Activated CD4-positive, alpha-beta T cell treated with anti-CD3 and anti-CD28 coated beads, Interleukin-2, amount 50 U/mL, for 24 hours (primary cell): ENCODE data around the gene TEX29.

ENCODE experiments used
- DNase-seq, 2 donors: peaks; one replicate each; pipeline ENCODE4 v3.0.0-alpha.2; 2020; ENCODE audit warnings: low read depth in 1 of 2, low spot score in 1 of 2

Gene TEX29

DNA sequence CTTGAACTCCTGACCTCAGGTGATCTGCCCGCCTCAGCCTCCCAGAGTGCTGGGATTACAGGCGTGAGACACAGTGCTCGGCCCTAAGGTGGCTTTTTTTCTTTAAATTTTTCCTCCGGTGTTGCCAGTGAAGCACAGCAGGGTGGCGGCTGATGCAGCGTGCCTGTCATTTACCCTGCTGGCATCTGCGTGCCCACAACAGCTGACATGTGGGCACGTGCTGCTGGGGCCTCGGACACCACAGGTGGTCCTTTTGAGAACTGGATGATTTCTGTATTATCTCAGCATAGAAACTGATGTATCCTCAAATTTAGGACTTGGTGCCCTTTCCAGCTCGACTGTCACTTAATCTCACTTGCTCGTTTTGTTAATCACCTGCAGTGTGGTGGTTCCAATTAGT is 31.2 kb upstream of the TEX29 start:
- no peak for DNase-seq

DNA sequence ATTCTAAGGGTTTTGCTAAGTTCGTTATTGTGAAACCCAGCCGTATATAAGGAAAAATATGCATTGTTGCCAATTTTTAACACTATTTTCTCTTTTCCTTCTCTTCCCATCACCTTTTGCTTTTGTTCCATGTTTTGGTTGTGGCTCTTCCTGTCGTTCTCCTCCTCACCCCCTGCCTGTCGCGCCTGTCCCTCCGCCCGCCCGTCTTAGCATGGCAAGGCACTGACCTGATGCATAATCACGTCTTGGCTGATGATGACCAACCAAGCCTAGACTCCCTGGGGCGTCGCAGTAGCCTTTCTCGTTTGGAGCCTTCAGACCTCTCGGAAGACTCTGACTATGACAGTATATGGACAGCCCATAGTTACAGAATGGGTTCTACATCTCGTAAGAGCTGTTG is 28.5 kb upstream of the TEX29 start:
- DNase-seq: no peak

DNA sequence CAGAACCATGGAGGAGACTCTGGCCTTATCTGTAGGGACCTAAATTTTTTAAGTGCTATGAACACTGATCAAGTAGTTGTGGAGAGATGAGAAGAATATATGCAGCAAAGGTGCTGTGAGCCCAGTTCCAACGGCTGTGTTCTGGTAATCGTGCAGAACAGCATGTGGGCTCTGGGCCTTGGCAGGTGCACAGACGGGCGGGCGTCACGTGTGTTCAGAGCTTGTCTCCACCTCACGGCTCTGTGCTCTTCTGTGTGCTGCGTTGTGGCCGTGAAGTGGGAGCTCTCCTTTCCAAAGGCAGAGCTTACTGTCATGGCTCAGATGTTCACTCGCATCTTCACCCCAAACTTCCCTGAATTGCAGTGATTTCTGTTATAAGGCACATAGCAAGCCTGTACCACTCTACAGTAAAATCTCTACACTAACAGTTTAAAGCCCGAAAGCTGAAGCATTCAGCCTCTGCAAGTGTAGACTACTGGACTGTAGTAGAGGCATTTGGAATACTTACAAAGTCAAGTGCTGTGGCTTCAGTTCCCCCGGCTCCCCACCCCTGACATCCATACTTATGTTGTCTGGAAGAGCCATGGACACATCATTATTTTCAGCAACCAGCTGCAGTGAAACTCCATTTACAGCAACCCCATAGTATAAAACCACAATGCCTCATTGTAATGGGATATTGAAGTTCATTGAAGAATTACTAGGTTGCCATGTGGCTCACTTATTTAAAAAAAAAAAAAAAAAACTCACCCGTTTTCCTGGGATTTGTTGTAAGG is 27.5 kb upstream of the TEX29 start:
- DNase-seq: no peak

DNA sequence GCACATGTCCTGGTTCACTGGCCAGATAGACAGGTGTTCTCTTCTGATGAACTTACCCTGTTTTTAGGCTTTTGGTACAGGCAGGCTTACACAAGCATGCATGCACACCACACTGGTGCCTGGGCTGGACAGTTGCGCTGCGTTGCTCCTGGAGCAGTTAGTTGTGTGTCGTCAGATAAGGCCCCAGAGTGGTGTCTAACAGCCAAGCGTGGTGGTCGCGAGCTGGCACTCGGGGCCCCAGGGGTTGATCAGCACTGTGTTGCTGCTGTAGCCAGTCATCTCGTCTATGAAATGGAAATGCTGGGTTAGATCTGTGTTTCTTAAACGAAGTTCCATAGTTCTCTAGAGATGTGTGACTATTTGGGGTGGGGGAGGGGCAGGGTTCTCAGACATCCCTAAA is 24.6 kb upstream of the TEX29 start:
- DNase-seq: no peak

DNA sequence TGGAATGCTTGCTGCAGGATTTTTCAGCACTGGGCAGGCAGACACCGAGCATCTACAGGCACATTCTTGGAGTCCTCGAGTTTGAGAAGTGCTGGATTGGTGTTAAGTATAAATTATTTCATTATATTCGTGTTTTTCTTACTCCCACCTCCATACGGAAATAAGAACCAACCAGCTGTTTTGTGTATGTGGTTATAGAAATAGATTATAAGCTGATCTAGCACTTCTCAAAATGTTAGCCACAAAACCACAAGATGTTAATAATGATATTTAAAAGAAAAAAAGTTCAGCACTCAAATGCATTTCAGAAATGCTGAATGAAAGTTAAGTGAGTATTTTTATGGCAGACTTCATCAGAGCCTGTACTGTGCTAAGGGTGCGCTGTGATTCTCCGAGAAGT is 24.0 kb upstream of the TEX29 start:
- no peak for DNase-seq

DNA sequence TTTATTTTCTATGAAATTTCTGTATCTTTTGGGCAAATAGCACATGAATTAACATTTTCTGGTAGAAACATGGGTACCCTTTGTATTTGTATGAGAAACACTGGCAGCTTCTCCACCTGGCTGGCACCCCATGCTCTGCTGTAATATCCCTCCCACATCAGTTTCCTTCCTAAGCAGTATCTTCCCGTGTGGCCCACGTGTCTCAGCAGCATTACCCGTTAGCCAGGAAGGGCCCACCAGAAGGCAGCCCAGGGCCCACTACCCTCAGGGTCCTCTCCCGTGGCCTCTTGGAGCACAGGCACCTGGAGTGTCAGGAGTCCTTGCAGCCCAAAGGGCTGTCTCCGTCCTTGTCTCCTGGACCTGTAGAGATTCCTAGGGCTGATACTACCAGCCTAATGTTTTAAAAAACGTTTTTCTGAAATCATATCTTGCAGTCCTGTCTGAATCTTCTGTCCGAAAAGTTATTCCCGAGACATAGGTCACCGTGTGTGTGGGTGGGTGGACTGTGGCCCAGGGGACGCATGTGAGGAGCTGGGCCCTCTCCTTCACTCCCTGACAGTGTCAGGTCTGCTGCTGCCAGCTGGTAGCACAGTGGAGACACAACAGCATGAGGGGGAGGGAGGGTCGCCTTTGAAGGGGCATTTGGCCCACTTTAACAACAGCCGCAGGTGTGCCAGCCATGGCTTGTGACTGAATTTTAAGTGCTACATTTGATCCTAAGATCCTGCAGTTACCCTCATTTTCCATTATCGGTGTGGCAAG is 22.0 kb upstream of the TEX29 start:
- DNase-seq: no peak

DNA sequence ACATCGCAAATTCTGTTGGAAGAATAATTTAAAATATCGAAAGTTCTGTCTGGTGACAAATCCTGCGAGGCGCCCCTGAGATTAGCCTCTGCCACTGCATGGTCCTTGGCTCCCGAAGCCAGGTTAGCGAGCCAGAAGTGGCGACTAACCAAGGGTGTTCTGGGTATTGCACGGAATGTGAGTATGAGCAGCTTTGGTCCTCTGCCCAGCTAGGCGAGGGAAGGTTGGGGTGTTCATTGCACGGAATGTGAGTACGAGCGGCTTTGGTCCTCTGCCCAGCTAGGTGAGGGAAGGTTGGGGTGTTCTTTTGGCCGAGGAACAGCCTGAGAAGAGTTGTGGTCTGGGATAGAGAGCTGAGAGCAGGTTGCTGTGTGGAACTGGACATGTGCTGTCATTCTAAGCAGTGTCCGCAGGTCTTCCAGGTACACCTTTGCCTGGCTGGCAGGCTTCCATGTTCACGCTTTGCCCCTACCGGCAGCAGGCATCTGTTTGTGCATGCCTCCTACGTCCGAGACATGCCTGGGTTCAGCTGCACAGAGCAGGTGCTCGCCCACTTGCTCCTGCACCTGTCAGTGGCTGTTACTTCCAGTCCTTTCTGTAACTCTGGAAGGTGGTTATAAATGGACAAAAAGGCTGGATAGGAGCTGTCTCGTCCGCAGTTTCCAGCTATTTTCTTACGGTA is 18.3 kb upstream of the TEX29 start:
- no peak for DNase-seq

DNA sequence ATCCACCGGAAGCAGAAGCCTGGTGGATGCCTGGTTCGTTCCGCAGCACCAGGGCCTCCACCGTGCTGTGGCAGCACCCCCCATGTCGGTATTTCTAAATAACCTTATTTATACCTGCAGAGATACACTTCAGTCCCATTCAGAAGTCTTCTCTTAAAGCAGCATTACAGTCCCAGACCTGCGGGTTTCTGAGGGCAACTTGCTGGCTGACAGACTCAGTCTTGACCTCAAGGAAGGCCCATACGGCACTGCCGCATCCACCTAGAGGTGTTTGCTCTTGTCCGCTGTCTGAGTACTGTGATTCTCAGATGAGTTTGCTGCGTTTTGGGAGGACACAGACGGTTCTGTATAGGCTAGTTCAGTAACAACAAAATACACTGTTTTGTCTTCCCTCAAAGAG is 16.9 kb upstream of the TEX29 start:
- no peak for DNase-seq

DNA sequence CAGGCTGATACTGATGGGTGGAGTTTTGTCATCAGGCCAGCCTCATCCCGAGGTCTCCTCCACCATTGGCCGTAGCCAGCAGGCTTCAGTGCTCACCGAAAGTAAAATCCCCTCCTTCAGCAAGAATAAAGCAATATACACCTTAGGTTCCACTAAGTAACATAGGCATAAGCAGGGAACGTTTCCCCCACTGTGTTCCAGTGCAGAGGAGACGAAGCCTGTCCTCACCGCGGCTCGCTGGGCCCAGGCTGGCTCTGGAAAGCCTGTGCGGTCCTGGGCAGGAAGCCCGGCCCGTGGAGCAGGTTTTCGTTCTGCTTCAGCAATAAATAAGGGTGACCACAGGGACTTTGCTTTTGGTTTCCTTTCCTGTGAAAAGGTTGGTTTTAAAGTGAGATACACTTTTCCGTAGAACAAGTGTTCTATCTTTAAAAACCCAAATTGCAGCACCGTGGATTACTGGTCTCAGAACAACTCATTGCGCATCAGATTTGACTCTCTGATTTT is 16.3 kb upstream of the TEX29 start:
- DNase-seq: no peak

DNA sequence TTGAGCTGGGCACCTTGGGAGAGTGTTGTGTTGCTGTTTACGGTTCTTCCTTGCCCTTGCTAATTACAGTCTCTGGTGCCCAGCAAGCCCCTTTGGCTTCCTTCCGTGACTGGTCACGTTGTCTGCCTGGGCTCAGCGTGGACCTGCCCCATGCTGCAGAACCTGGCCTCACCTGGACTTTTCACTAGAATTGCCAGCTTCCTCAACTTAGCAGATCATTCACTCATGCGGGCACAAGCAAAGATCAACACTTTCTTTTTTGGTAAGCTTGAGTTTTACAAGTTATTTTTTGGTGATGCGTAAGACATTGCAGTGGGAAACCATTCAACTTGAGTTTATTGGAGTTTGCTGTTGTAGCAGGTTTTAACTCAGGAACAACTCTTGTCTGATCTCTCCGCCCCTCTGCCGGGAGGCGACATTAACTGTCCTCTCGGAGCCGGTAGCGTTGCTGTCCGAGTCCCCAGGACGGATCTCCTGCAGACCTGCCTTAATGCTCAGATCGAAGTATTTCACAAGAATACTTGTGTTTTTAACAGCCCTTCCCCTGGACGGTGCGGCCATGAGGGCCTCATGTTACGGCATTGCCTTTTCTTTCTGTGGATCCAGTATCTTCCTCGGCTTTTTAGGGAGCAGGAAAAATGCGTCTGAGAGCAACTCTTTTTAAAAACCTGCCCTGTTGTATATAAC is 15.7 kb upstream of the TEX29 start:
- no peak for DNase-seq

DNA sequence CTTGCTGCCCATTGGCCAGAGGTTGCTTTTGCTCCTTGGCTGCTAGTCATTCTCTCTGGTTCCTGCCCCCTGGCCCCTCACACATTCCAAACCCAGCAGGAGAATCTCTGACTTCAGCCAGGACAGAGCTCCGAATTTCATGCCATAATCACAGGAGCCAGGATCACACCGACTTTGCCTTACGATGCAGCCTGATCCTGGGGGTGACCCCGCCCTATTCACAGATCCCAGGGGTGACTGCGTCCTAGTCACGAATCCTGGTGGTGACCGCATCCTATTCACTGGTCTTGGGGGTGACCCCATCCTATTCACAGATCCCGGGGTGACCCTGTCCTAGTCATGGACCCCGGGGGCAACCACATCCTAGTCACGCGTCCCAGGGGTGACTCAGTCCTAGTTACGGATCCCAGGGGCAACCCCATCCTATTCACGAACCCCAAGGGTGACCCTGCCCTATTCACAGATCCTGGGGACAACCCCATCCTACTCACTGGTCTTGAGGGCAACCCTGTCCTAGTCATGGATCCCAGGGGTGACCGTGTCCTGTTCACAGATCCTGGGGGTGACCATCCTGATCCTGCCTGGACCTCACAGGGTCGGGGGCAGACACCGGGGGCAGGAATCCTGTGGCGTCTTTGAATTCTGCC is 7.4 kb upstream of the TEX29 start:
- DNase-seq: no peak

DNA sequence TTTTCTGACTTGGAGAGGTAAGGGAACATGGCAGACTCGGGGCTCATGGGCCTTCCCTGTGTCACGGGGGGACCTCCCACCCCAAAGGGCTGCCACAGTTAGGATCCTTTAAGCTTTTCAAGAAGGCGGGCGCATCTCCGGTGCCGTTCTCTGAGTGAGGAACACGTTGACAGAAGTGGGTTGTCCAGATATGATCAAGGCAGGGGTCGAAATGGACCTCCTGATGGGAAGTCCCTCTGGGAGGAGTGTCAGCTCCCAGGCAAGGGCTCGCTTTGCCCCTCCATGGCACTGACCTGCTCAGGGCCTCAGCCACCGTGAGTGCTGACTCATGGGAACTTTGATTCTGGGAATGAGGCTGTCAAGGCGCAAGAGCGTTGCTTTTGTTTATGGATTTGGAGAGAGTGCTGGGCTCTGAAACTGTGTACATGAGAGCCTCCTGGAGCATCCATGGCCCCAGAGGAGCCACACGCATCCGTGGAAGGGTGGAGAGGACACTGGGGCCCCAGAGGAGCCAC is 6.5 kb upstream of the TEX29 start:
- no peak for DNase-seq

DNA sequence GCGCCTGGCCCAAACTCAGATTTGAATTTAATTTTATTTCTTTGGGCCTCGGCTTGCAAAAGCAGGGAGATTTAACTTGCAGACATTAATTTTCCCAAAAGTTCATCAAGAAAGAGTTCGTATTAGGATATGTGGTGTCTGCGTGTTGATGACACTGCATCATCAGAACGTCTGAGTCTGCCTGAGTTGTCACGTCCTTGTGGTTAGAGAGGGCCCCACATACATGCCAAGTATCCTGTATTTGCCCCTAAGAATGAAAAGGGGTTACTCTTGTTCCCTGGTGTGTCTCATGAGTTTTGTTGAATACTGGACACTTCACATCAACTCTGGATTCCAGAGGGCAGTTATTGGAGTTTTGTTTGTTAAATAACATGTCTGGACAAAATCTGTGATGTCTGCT is 5.6 kb upstream of the TEX29 start:
- DNase-seq: no peak

DNA sequence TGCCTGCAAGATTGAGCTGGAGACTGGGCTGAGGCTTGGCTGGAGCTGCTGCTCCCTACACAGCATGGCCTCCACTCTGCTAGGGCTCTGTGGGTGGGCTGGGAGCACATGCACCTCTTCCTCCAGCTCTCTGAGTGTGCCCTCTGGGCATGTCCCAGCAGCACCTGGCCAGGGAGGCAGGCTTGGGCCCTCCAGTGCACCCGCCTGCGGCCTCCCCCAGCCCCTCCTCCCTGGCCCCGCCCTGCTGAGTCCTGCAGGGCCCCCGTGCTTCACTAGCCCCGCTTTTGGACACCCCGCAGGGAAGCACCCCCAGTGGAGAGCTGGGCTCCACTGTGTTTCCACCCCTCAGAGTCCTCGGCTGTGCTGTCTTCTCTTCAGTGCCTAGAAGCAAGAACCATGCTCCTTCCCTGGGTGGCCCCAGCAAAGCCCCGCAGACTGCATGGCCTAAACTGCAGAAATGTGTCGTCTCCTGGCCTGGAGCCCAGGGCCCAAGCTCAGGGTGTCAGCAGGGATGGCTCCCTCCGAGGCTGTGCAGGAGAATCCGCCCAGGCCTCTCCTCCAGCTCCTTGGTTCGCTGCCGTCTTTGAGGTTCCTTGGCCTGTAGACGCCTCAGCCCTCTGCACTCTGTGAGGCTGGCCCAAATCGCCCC is 5.0 kb upstream of the TEX29 start:
- no peak for DNase-seq

DNA sequence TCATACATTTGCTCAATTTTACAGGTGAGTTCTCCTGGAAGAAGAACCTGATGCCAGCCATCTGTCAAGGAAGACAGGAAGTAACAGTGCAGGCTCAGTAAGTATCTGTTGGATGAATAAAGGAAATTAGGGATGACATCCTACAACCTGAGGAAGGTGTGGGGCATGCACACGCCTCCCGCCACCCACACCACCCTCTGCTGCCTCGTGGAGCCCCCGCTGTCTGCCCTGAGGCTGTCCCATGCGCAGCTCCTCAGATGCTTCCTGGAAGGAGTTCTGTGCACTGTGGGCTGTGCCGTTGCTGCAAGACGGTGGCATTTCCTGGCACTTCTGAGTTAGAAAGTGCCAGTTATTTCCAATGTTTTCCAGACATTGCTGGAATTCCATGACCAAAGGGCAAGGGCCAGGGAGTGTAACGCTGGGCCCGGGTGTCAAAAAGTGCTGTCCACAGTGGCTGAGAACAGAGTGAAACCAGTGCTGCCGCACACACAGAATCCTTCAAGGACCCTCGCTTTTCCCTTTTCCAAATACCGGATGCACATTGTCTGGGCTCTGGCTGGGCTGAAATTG is 4.2 kb upstream of the TEX29 start:
- no peak for DNase-seq

DNA sequence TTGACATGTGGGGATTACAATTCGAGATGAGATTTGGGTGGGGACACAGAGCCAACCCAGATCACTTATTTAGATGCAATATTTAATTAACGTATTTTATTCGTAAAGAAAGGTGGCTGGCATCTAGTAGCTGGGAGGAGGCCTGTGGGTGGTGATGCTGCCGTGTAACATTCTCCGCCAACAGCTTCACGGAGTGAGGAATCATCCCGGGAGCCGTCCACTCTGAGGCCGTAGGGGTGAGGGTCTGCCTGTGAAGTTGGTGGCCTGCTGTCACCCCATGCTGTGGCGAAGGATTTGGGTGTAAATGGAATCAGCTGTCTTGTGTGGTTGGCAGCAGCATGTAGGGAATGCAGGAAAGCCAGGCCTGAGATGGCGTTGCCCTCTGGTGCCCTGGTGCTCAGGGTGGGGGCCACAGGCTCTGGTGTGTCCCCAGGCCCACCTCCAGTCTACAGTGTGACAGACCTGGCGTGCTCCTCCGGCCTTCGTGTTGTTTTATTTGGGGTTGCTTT is 3.3 kb upstream of the TEX29 start:
- no peak for DNase-seq

DNA sequence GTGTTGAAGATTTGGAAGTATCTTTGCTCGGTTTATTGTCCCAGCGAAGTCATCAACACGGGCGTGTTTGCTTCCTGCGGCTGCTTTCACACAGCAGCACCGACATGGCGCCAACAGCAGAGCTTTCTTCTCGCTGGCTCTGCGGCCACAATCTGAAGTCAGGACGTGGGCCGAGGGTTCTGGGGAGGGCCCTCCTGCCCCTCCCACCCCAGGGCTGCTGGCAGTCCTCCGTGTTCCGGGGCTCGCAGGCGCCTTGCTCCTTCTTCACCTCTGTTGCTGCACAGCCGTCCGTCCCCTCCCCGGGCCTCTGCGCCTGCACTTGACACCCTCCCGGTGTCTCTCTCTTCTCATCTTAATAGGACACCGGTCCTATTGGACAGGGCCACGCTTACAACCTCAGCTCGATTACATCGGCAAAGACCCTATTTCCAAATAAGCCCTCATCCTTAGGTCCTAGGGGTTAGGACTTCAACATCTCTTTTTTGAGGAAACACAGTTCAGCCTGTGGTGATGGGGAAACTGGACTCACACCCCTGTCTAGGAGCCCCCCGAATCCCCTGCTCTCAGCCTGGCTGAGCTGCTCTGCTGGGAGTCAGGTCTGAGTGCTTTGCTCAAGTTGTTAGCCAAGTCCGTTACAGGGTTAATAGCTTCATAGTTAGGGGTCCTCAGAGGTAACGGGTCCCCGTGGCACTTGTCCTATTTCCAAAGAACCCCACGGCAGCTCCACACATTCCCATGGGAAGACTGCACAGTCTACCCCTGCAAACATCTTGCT is 2.7 kb upstream of the TEX29 start:
- no peak for DNase-seq

DNA sequence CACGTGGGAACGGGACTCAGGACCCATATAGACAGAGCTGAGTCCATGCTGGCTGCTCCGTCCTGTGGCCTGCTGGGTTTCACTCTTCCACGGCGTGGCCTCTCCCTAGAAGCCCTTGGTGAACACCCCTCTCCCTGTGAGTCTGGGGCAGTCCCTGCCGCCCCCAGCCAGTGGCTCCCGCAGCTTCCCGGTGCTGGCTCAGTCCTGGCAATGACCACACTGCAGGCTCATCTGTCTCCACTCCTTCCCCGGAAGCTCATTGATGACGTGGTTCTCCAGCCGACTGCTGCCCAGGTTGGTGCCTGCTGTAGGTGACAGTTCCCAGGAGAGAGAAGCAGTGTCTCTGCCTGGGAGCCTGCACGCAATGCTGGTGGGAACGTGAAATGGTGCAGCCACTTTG is 2.1 kb upstream of the TEX29 start:
- DNase-seq: no peak

DNA sequence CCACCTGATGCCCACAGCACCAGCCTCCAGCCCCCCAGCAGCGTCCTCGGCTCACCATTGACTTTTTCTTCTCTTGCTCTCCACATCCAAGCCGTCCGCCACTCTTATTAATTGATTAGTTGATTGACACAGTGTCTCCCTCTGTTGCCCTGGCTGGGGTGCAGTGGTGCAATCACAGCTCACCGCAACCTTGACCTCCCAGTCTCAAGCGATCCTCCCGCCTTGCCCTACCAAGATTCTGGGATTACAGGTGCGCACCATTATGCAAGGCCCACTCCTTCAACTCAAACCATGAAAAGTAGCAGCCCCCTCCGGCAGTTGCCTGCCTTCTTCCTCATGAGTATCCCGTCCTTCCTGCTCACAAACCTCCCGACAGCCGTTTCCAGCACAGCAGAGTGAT is 921 bp upstream of the TEX29 start:
- DNase-seq: no peak
